ENCODE measurements around the gene DUSP19. TPM values are rescaled to one million over a fixed set of nuclear protein-coding genes. Genes with fewer than 3 reads are reported as not detected.

Gene DUSP19
- total and polyA plus RNA-seq, 2 of the 8 experiments (the other 6 are each of a cell fraction or from before 2014, with no cell fraction given): 0.73 to 2.3 TPM

DNA sequence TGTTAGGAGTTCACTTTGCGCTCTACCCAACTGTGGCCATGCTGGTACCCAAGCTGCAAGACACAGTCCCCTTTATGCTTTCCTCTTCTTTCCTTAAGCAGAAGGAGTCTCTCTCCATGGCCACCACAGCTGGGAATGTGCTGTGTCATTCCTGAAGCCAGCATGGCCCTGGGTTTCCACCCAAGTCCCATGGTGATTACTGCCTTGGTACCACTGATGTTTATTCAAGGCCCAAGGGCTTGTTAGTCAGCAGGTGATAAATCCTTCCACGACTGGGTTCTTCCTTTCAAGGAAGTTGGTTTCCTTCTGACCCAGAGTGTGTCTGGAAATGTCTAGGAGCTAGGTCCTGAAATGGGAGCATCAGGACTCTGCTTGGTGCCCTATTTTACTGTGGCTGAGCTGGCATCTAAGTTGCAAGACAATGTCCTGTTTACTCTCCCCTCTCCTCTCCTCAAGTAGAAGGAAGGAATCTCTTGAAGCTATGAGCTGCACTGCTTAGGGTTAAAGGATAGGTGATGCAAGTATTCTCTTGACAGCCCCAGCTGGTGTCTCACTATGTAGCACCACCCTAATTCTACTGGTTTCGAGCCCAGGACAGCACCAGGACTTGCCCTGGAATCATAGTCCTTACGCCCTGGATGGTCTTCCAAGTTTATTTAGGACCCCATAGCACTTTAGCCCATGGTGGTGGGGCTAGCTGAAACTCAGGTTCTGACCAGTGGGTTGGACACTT, 27.0 kb downstream of the DUSP19 start:
- no peak overlapping the region for H2BK20ac ChIP-seq (ENCODE audit: low read length)
- no peak overlapping the region for H2BK120ac ChIP-seq (replicated peaks; ENCODE audit: low read depth, low read length)
- FAIRE-seq (no peak), DNase-seq (ENCODE audit: low read depth in 1 of 2, low spot score in 2 of 2) (no peak)
- H3K56ac ChIP-seq (replicated peaks; ENCODE audit: insufficient read length, low read depth, low read length): no peak overlapping the region
- H2BK5ac ChIP-seq (ENCODE audit: low read depth, low read length): no peak overlapping the region
- H3K36me3 ChIP-seq (ENCODE audit: control insufficient read depth in 2 of 4, insufficient read depth in 4 of 4, low read length in 3 of 4): no peaks in the 10 kb centered on the region
- no peak overlapping the region for H4K91ac ChIP-seq (replicated peaks; ENCODE audit: insufficient read length, low read length)
- H3K4me2 ChIP-seq (ENCODE audit: insufficient read depth in 1 of 2, low read depth in 2 of 2, low read length in 2 of 2): no peak overlapping the region
- no peaks in the 10 kb centered on the region for H3K79me2 ChIP-seq (ENCODE audit: control insufficient read depth in 1 of 2, insufficient read depth in 2 of 2, low read length in 2 of 2)
- H4K5ac ChIP-seq (ENCODE audit: insufficient read length, low read depth, low read length): no peak overlapping the region
- H3K27ac ChIP-seq (ENCODE audit: low read depth, low read length): no peak overlapping the region
- H3K4me1 ChIP-seq (replicated peaks in 1 of 4; ENCODE audit: control insufficient read depth in 3 of 4, insufficient read depth in 4 of 4, low read length in 3 of 4): no peaks in the 10 kb centered on the region
- no peaks in the 10 kb centered on the region for H3K27me3 ChIP-seq (replicated peaks in 1 of 4; ENCODE audit: control insufficient read depth in 3 of 4, extremely low read depth in 1 of 4, insufficient read depth in 3 of 4, low read length in 3 of 4)
- H3K9me3 ChIP-seq (ENCODE audit: insufficient read depth in 2 of 2, low read depth in 1 of 2, low read length in 1 of 2): no peaks in the 10 kb centered on the region
- no peaks in the 10 kb centered on the region for H3K79me1 ChIP-seq (ENCODE audit: low read depth, low read length)
- TF ChIP-seq SIRT6 (IDR thresholded peaks at IDR 0.05; ENCODE audit: low read length): no peak
- TF ChIP-seq EZH2 (IDR thresholded peaks at IDR 0.05; ENCODE audit: low read depth, low read length, severe bottlenecking): no peak
- TF ChIP-seq TAF1 (IDR thresholded peaks at IDR 0.05; ENCODE audit: low read depth, low read length): no peak
- TF ChIP-seq, protein P1, sequence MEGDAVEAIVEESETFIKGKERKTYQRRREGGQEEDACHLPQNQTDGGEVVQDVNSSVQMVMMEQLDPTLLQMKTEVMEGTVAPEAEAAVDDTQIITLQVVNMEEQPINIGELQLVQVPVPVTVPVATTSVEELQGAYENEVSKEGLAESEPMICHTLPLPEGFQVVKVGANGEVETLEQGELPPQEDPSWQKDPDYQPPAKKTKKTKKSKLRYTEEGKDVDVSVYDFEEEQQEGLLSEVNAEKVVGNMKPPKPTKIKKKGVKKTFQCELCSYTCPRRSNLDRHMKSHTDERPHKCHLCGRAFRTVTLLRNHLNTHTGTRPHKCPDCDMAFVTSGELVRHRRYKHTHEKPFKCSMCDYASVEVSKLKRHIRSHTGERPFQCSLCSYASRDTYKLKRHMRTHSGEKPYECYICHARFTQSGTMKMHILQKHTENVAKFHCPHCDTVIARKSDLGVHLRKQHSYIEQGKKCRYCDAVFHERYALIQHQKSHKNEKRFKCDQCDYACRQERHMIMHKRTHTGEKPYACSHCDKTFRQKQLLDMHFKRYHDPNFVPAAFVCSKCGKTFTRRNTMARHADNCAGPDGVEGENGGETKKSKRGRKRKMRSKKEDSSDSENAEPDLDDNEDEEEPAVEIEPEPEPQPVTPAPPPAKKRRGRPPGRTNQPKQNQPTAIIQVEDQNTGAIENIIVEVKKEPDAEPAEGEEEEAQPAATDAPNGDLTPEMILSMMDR (IDR thresholded peaks at IDR 0.05; ENCODE audit: control extremely low read depth in 1 of 3, insufficient read depth in 1 of 3, low read depth in 1 of 3, low read length in 3 of 3): no peak
- no peak for TF ChIP-seq SP2 (IDR thresholded peaks at IDR 0.05; ENCODE audit: low read length)
- H2AFZ ChIP-seq (ENCODE audit: low read length): no peak overlapping the region; the same call in 1 of the 2 replicates
- no peak overlapping the region for H3K4me3 ChIP-seq (ENCODE audit: extremely low read depth in 1 of 4, insufficient read depth in 2 of 4, low read depth in 3 of 4, low read length in 4 of 4)
- 72% methylated on average over 4 of the region's 4 CpGs; no CpG with 5 or more reads in 1 of the 2 experiments for WGBS, 2 experiments (ENCODE audit: extremely low coverage in 1 of 2, insufficient coverage in 1 of 2, insufficient read length in 1 of 2, insufficient replicate concordance in 2 of 2, low coverage in 1 of 2, low lambda C conversion rate in 2 of 2, missing lambda C conversion rate in 1 of 2)
- no peak overlapping the region for H2BK12ac ChIP-seq (ENCODE audit: low read depth, low read length)
- CTCF ChIA-PET (ENCODE audit: partially characterized antibody): no interaction called here
- no peak overlapping the region for H3K18ac ChIP-seq (ENCODE audit: extremely low read depth, low read length)
- H3K23ac ChIP-seq (ENCODE audit: insufficient read length): no peak overlapping the region
- H3K23me2 ChIP-seq (ENCODE audit: low read depth, low read length): no peaks in the 10 kb centered on the region
- H2AK5ac ChIP-seq (ENCODE audit: low read depth, low read length): no peak overlapping the region
- H4K8ac ChIP-seq (ENCODE audit: extremely low read depth, insufficient read depth, low read length): no peak overlapping the region
- H4K20me1 ChIP-seq (replicated peaks in 1 of 2; ENCODE audit: control insufficient read depth in 1 of 2, insufficient read depth in 2 of 2, low read length in 2 of 2): no peaks in the 10 kb centered on the region
- H3K4ac ChIP-seq (replicated peaks; ENCODE audit: insufficient read length, low read depth, low read length): no peak overlapping the region
- no peak overlapping the region for H3K14ac ChIP-seq (ENCODE audit: insufficient read length)
- no peak overlapping the region for H2BK15ac ChIP-seq (ENCODE audit: low read length)
- POLR2A ChIA-PET (ENCODE audit: partially characterized antibody): interaction anchor here (1.3 kb wide), 1 partner anchor 19 kb away, joined by 4 read pairs; the partner anchor contains the start of gene NUP35
- no peak overlapping the region for H3K9ac ChIP-seq (replicated peaks in 1 of 4; ENCODE audit: extremely low read depth in 1 of 4, low read depth in 3 of 4, low read length in 3 of 4)
